ENCODE results near the gene RBM20. TPM values are rescaled to one million over a fixed set of nuclear protein-coding genes. Genes with fewer than 3 reads are reported as not detected.
A peak's percentile ranks its signal among the peaks of the same experiment; 100 is the strongest.

The RBM20 gene
- polyA plus RNA-seq, 1 donor (not counting 4 experiments of a cell fraction or from before 2014, with no cell fraction given): 0.01 TPM

- no peak for TF ChIP-seq EZH2 (IDR thresholded peaks at IDR 0.05; ENCODE audit: low read length)
- TF ChIP-seq CTCF (optimal IDR thresholded peaks at IDR 0.05 in 1 of 3, IDR thresholded peaks at IDR 0.05 in 1 of 3, conservative IDR thresholded peaks at IDR 0.05 in 1 of 3; ENCODE audit: extremely low read depth in 1 of 3, insufficient read depth in 2 of 3, low read length in 3 of 3): no peak
- H3K36me3 ChIP-seq (ENCODE audit: control insufficient read depth in 2 of 2, extremely low read depth in 1 of 2, insufficient read depth in 2 of 2, low read length in 2 of 2): no peaks in the 10 kb centered on the region
- no peak overlapping the region for H2AFZ ChIP-seq (ENCODE audit: control insufficient read depth, low read length)
- dilution Hi-C loops (cut with MboI; ENCODE audit: extremely low pct_ligation_motif_present, low sequenced_read_pairs): no loop called here
- no peak overlapping the region for H3K9ac ChIP-seq (ENCODE audit: control insufficient read depth, extremely low read depth, insufficient read depth, low read length)
- H3K9me3 ChIP-seq (ENCODE audit: control insufficient read depth, low read depth, low read length): no peaks in the 10 kb centered on the region
- H3K4me2 ChIP-seq (ENCODE audit: control insufficient read depth, extremely low read depth, insufficient read depth, low read depth, low read length): no peak overlapping the region
- peaks cover 2% of the 10 kb centered on the region for H3K4me1 ChIP-seq (ENCODE audit: control insufficient read depth, extremely low read depth, insufficient read depth, low read length)
- peak; percentile 5 for FAIRE-seq
- DNase-seq (ENCODE audit: low read depth, low spot score): no peak
- no peaks in the 10 kb centered on the region for H3K79me2 ChIP-seq (ENCODE audit: control insufficient read depth, insufficient read depth, low read length)
- no peaks in the 10 kb centered on the region for H3K9me1 ChIP-seq (ENCODE audit: control insufficient read depth, extremely low read depth, insufficient read depth, low read length)
- H3K4me3 ChIP-seq (ENCODE audit: control insufficient read depth in 2 of 3, extremely low read depth in 1 of 3, insufficient read depth in 2 of 3, low read depth in 1 of 3, low read length in 3 of 3): no peak overlapping the region
- H3K27ac ChIP-seq (ENCODE audit: control insufficient read depth, insufficient read depth, low read length): no peak overlapping the region
- H4K20me1 ChIP-seq (ENCODE audit: control insufficient read depth, extremely low read depth, insufficient read depth, low read length): no peaks in the 10 kb centered on the region
- H3K27me3 ChIP-seq (ENCODE audit: control insufficient read depth, extremely low read depth, insufficient read depth, low read length): peaks cover 4% of the 10 kb centered on the region
These were observed 174.4 kb downstream of the RBM20 start for GRCh38 chr10:110818311-110819256.

- TF ChIP-seq EZH2 (IDR thresholded peaks at IDR 0.05; ENCODE audit: low read length) (no peak), CTCF (optimal IDR thresholded peaks at IDR 0.05 in 1 of 3, IDR thresholded peaks at IDR 0.05 in 1 of 3, conservative IDR thresholded peaks at IDR 0.05 in 1 of 3; ENCODE audit: extremely low read depth in 1 of 3, insufficient read depth in 2 of 3, low read length in 3 of 3) (no peak)
- peaks cover 1% of the 10 kb centered on the region for H3K27me3 ChIP-seq (ENCODE audit: control insufficient read depth, extremely low read depth, insufficient read depth, low read length)
- dilution Hi-C loops (cut with MboI; ENCODE audit: extremely low pct_ligation_motif_present, low sequenced_read_pairs): no loop called here
- H4K20me1 ChIP-seq (ENCODE audit: control insufficient read depth, extremely low read depth, insufficient read depth, low read length): no peaks in the 10 kb centered on the region
- H3K27ac ChIP-seq (ENCODE audit: control insufficient read depth, insufficient read depth, low read length): no peak overlapping the region
- peaks cover 2% of the 10 kb centered on the region for H3K4me1 ChIP-seq (ENCODE audit: control insufficient read depth, extremely low read depth, insufficient read depth, low read length)
- H3K79me2 ChIP-seq (ENCODE audit: control insufficient read depth, insufficient read depth, low read length): no peaks in the 10 kb centered on the region
- no peaks in the 10 kb centered on the region for H3K9me3 ChIP-seq (ENCODE audit: control insufficient read depth, low read depth, low read length)
- no peak overlapping the region for H3K9ac ChIP-seq (ENCODE audit: control insufficient read depth, extremely low read depth, insufficient read depth, low read length)
- H3K4me3 ChIP-seq (ENCODE audit: control insufficient read depth in 2 of 3, extremely low read depth in 1 of 3, insufficient read depth in 2 of 3, low read depth in 1 of 3, low read length in 3 of 3): no peak overlapping the region
- no peak for DNase-seq (ENCODE audit: low read depth, low spot score)
- no peaks in the 10 kb centered on the region for H3K9me1 ChIP-seq (ENCODE audit: control insufficient read depth, extremely low read depth, insufficient read depth, low read length)
- H3K36me3 ChIP-seq (ENCODE audit: control insufficient read depth in 2 of 2, extremely low read depth in 1 of 2, insufficient read depth in 2 of 2, low read length in 2 of 2): no peaks in the 10 kb centered on the region
- no peak overlapping the region for H3K4me2 ChIP-seq (ENCODE audit: control insufficient read depth, extremely low read depth, insufficient read depth, low read depth, low read length)
- FAIRE-seq: no peak
- peak overlapping the region; percentile 2 for H2AFZ ChIP-seq (ENCODE audit: control insufficient read depth, low read length)
These were observed 176.2 kb downstream of the RBM20 start for GRCh38 chr10:110820321-110820814.

All from keratinocyte (primary cell).